ENCODE results near the gene TRPM6. TPM values are rescaled to one million over a fixed set of nuclear protein-coding genes. Genes with fewer than 3 reads are reported as not detected.

Gene TRPM6
- total RNA-seq, 8 experiments from 2014 or later: 0.05 to 1.7 (median 0.43) TPM

DNA sequence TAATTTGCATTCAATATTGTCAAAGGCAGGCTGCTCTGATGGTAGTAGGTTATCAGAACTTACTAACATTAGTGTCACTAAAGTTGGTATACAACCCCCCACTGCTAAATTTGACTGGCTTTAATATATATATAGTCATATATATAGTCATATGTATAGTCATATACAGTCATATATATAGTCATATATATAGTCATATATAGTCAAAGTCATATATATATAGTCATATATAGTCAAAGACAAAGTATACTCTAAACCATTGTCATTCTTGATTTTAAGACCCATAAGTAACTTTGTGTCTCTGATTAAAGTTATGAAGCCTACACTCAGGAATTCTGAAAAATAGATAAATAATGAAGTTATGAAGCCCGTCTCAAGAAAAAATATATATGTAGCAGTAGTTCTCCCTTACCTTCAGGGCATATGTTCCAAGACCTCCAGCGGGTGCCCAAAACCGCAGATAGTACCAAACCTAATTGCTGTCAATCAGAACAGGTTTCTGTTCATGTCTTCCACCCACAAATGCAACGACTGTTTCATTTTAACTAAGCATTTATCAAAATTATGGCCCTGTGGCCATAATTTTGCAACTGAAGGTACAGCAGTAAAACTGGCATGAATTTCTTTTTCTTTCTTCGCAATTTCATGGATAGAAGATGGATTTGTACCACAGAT, 40.1 kb downstream of the TRPM6 start:
- no peaks in the 10 kb centered on the region for H3K4me1 ChIP-seq (replicated peaks in 1 of 2)
- H3K4me3 ChIP-seq: no peak overlapping the region
- in situ Hi-C loops (cut with MboI; ENCODE audit: low pct_unique_long_range_greater_than_20kb in 2 of 9, low sequenced_read_pairs in 9 of 9, unreplicated experiment in 9 of 9): no loop called here
- no peak overlapping the region for H3K27ac ChIP-seq
- WGBS, 10 experiments: 0 to 93% (median 67%) methylated on average over 1 to 5 of the region's 5 CpGs; no CpG with 5 or more reads in 2 of the 10 experiments
- no peak for ATAC-seq (replicated peaks in 6 of 8)

DNA sequence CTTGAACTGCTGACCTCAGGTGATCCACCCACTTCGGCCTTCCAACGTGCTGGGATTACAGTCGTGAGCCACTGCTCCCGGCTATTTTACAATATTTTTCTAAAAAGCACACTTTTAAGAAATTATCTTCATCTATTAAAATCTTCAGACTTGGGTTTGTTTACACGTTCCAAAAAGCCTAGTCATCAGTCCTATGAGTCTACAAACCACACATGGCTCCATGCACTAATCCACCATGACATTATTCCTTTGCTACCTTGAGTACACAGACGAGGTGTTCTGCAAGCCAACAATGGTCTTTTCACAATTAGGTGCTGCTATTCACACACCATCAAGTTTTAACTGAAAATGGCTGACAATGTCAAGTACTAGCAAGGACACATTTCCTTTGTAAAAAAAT, 41.0 kb downstream of the TRPM6 start:
- 0 to 92% (median 72%) methylated on average over 2 to 6 of the region's 6 CpGs; no CpG with 5 or more reads in 1 of the 10 experiments for WGBS, 10 experiments
- H3K4me1 ChIP-seq (replicated peaks in 1 of 2): no peaks in the 10 kb centered on the region
- H3K27ac ChIP-seq: no peak overlapping the region
- no peak overlapping the region for H3K4me3 ChIP-seq
- in situ Hi-C loops (cut with MboI; ENCODE audit: low pct_unique_long_range_greater_than_20kb in 2 of 9, low sequenced_read_pairs in 9 of 9, unreplicated experiment in 9 of 9): no loop called here
- ATAC-seq (replicated peaks in 6 of 8): no peak

DNA sequence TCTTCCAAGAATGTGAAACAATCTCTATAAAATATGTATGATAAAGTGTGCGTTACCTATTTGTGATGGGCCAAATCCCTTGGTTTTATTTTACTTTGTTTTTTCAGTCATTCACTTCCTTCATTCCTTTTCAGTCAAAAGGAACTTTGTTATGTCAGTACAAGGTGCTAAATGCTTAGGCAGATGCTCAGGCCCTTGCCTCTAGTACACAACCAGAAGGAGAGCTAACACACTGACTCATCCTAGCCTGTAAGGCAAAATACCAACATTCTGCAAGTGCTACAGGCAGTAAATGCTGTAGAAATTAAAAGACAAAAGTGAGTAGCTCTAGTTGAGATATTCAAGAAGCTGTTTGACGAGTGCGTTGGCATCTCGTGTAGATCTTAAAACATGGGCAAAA, 49.4 kb downstream of the TRPM6 start:
- no peak overlapping the region for H3K27ac ChIP-seq
- peak in 2 of 8 experiments; percentile 23 to 74 for ATAC-seq (replicated peaks in 6 of 8)
- 52 to 92% (median 78%) methylated on average over 1 to 4 of the region's 4 CpGs; no CpG with 5 or more reads in 2 of the 10 experiments for WGBS, 10 experiments
- H3K4me1 ChIP-seq (replicated peaks in 1 of 2): no peaks in the 10 kb centered on the region
- in situ Hi-C loops (cut with MboI; ENCODE audit: low pct_unique_long_range_greater_than_20kb in 2 of 9, low sequenced_read_pairs in 9 of 9, unreplicated experiment in 9 of 9): no loop called here
- no peak overlapping the region for H3K4me3 ChIP-seq

DNA sequence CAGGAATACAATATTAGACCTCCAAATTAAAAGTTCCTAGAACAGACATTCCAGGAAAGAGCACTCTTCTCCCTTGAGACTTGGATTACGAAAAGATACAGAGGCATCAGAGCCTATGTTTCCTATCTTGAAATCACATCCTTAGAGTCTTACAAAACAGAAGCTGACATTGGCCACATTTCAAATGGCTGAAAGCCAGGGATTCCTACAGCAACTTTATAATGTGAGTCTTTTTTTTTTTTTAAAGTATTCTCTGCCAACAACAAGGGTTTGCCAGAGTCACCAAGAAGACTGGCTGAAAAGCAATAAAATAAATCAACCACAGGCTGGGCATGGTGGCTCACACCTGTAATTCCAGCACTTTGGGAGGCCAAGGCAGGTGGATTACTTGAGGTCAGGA, 63.1 kb downstream of the TRPM6 start:
- WGBS, 10 experiments: 0 to 100% (median 78%) methylated on average over 1 of the region's 1 CpG
- H3K4me1 ChIP-seq (replicated peaks in 1 of 2): no peaks in the 10 kb centered on the region
- in situ Hi-C loops (cut with MboI; ENCODE audit: low pct_unique_long_range_greater_than_20kb in 2 of 9, low sequenced_read_pairs in 9 of 9, unreplicated experiment in 9 of 9): no loop called here
- no peak overlapping the region for H3K4me3 ChIP-seq
- no peak overlapping the region for H3K27ac ChIP-seq
- peak in 1 of 8 experiments; percentile 41 for ATAC-seq (replicated peaks in 6 of 8)

DNA sequence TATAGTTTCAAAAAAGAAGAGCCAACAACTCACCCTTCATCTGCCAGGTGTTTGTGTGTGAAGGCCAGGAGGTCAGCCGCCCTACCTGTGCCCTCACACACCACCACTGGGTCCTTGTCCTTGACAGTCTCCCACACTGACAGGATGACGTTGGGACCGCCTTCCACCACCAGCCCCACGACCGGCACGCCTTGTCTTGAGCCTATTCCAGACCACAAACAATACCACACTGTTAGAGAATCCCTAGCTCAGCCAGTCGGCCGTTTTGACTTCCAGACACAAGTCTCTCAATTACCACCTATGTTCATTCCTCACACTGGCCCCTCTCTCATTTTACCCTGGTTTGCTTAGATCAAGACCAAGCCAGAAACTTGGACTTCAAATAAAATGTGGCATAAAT, 66.1 kb downstream of the TRPM6 start:
- Histone ChIP-seq H3K4me3 (no peak overlapping the region), H3K27ac (no peak overlapping the region), H3K4me1 (replicated peaks in 1 of 2) (no peaks in the 10 kb centered on the region)
- WGBS, 10 experiments: 13 to 67% (median 57%) methylated on average over 1 to 4 of the region's 8 CpGs; no CpG with 5 or more reads in 5 of the 10 experiments
- ATAC-seq (replicated peaks in 6 of 8): no peak
- in situ Hi-C loops (cut with MboI; ENCODE audit: low pct_unique_long_range_greater_than_20kb in 2 of 9, low sequenced_read_pairs in 9 of 9, unreplicated experiment in 9 of 9): no loop called here

DNA sequence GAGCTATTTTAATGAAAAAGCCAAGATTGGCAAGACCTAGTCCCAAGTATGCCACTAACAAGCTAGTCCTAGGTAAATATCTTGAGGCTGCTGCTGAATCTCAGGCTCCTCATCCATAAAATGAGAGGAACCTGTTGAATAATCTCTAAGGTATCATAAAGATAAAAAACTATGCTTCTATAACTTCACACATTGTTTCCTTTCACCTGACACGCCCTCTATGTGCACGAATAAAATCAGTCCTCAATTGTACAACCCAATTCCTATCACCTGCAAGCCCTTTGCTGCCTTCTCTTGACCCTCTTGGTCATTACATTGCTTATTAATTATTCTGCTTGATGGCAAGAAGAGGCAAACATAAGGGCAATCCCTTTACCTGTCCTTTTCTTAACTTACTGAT, 69.9 kb downstream of the TRPM6 start:
- 16 to 100% (median 80%) methylated on average over 1 to 2 of the region's 2 CpGs; no CpG with 5 or more reads in 3 of the 10 experiments for WGBS, 10 experiments
- ATAC-seq (replicated peaks in 6 of 8): no peak
- Histone ChIP-seq H3K4me1 (replicated peaks in 1 of 2) (no peaks in the 10 kb centered on the region), H3K27ac (no peak overlapping the region), H3K4me3 (no peak overlapping the region)
- in situ Hi-C loops (cut with MboI; ENCODE audit: low pct_unique_long_range_greater_than_20kb in 2 of 9, low sequenced_read_pairs in 9 of 9, unreplicated experiment in 9 of 9): no loop called here

DNA sequence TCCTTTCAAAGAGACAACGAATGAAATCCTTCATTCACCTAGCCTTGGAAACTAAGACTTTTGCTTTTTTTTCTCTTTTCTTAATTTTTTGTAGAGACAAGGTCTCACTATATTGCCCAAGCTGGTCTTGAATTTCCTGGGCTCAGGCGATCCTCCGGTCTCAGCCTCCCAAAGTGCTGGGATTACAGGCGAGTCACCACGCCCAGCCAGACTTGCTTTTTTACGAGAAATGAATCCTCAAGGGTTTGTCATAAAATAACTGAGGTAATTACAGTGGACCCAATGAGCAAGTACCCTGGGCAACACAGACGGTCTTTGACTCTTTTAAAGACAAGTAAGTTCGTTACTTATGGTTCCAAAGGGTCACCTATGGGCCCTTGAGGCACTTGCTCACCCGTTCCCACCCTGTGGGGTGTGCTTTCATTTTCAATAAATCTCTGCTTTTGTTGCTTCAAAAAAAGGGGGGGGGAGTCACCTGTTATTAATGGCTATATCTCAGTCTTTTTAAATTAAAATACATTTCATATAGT, 70.4 kb downstream of the TRPM6 start:
- Histone ChIP-seq H3K4me1 (replicated peaks in 1 of 2) (no peaks in the 10 kb centered on the region), H3K27ac (no peak overlapping the region), H3K4me3 (no peak overlapping the region)
- no peak for ATAC-seq (replicated peaks in 6 of 8)
- in situ Hi-C loops (cut with MboI; ENCODE audit: low pct_unique_long_range_greater_than_20kb in 2 of 9, low sequenced_read_pairs in 9 of 9, unreplicated experiment in 9 of 9): no loop called here
- 41 to 98% (median 80%) methylated on average over 1 to 9 of the region's 9 CpGs for WGBS, 10 experiments

DNA sequence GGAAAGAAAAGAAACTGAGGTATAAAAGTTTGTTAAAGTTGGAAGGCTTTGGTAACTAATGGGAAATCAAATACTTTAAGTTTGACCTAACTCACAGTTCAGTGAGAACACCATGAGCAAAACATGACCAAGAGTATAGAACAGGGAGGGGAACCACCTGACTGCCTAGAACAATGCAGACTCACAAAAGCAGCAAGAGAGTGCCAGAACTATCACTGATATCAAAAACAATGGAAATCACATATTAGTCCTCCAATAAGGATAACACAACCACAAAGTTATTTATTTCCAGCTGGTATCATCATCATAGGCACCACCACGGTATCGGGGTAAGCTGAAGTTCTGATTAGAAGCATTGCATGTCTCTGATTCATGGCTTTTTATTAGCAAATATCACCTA, 77.5 kb downstream of the TRPM6 start:
- H3K4me3 ChIP-seq: no peak overlapping the region
- H3K27ac ChIP-seq: no peak overlapping the region
- H3K4me1 ChIP-seq (replicated peaks in 1 of 2): no peaks in the 10 kb centered on the region
- in situ Hi-C loops (cut with MboI; ENCODE audit: low pct_unique_long_range_greater_than_20kb in 2 of 9, low sequenced_read_pairs in 9 of 9, unreplicated experiment in 9 of 9): no loop called here
- 63 to 100% (median 82%) methylated on average over 1 to 2 of the region's 2 CpGs; no CpG with 5 or more reads in 4 of the 10 experiments for WGBS, 10 experiments
- no peak for ATAC-seq (replicated peaks in 6 of 8)

DNA sequence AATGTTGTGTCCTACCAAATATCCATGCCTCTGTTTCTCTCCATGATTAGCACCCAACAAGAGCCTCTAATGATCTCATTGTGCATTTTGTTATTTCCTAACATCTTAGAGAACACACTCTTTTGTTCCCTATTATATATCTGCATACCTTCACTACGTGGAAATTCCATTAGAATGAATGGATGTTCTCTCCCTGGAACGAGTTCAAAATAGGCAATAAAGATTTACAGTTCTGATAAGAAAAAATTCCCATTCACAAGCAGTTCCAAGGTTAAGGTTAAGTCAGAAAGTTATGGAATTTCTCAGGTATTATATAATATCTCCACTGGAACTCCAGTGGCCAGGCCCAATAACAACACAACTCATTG, 83.7 kb downstream of the TRPM6 start:
- Histone ChIP-seq H3K27ac (no peak overlapping the region), H3K4me3 (no peak overlapping the region), H3K4me1 (replicated peaks in 1 of 2) (no peaks in the 10 kb centered on the region)
- WGBS, 10 experiments: 0 to 100% (median 60%) methylated on average over 1 to 2 of the region's 2 CpGs; no CpG with 5 or more reads in 2 of the 10 experiments
- ATAC-seq (replicated peaks in 6 of 8): no peak
- in situ Hi-C loops (cut with MboI; ENCODE audit: low pct_unique_long_range_greater_than_20kb in 2 of 9, low sequenced_read_pairs in 9 of 9, unreplicated experiment in 9 of 9): no loop called here

DNA sequence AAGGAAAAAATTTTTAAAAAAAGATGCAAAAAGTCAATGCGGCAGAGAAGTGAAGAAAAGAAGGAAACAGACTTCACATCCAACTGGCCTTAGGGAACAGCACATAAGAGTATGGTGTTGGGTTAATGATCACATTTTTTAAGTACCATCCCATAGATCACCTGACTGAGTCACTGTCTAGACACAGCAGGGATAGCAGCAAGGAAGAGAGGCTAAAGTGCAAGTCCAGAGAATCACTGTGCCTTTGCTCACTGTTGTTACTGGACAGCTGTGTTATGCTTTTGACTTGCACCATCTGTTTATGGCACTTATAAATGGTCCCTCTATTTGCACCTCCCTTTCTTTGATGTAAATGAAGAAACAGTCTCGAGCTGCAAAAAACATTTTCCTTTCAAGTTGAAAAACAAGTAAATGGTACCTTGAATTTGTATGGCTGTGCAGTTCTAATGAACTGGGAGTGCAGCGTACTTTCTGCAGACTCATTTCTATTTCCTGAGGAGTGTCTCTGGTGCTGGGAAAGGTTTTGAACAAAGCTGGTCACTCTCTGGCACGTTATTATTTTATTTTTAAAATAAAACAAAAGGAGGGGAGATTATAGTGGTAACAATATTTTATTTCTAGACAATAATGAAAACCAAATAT, 84.2 kb downstream of the TRPM6 start:
- Histone ChIP-seq H3K27ac (no peak overlapping the region), H3K4me1 (replicated peaks in 1 of 2) (no peaks in the 10 kb centered on the region), H3K4me3 (no peak overlapping the region)
- WGBS, 10 experiments: 0 to 79% (median 61%) methylated on average over 2 to 4 of the region's 4 CpGs
- peak in 1 of 8 experiments; percentile 21 for ATAC-seq (replicated peaks in 6 of 8)
- in situ Hi-C loops (cut with MboI; ENCODE audit: low pct_unique_long_range_greater_than_20kb in 2 of 9, low sequenced_read_pairs in 9 of 9, unreplicated experiment in 9 of 9): no loop called here

DNA sequence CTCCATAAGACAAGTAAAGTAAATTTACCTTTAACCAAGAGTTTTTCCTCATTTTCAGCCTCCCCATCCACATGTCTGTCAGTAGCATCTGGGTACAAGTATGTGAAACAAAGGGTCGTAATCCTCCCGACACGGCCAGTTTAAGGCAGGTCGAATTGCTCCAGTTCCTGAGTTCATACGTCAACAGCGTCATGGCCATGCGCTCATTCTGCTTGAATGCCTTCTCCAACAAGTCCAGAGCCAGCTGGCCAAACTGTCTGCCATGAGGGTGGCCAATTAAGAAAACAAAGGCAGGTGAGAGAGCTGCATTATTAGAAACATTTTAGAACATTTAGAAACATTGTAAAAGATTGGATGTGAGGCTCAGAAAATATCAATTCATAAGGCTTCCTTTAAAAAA, 87.5 kb downstream of the TRPM6 start:
- 72 to 93% (median 82%) methylated on average over 3 to 7 of the region's 7 CpGs; no CpG with 5 or more reads in 3 of the 10 experiments for WGBS, 10 experiments
- H3K27ac ChIP-seq: no peak overlapping the region
- no peaks in the 10 kb centered on the region for H3K4me1 ChIP-seq (replicated peaks in 1 of 2)
- in situ Hi-C loops (cut with MboI; ENCODE audit: low pct_unique_long_range_greater_than_20kb in 2 of 9, low sequenced_read_pairs in 9 of 9, unreplicated experiment in 9 of 9): no loop called here
- no peak for ATAC-seq (replicated peaks in 6 of 8)
- no peak overlapping the region for H3K4me3 ChIP-seq

DNA sequence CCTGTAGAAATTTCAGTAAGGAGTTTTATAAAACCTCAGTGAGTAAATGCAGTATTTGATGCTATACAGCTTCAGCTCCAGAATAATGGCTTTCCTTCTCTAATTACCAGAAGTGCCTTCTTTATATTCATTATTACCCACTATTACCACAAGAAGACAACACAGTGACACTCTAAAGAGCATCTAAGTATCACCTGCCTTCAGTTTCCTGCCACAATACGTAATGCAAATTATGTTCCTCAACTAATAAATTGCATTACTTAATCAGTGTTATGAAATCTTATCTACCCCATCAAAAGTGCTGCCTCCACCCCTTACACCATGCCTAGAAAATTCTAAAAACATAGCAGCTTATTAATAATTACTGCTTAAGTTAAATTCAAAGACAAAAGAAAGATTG, 91.9 kb downstream of the TRPM6 start:
- Histone ChIP-seq H3K4me3 (no peak overlapping the region), H3K27ac (no peak overlapping the region), H3K4me1 (replicated peaks in 1 of 2) (no peaks in the 10 kb centered on the region)
- 0 to 100% (median 37%) methylated on average over 1 of the region's 1 CpG; no CpG with 5 or more reads in 2 of the 10 experiments for WGBS, 10 experiments
- in situ Hi-C loops (cut with MboI; ENCODE audit: low pct_unique_long_range_greater_than_20kb in 2 of 9, low sequenced_read_pairs in 9 of 9, unreplicated experiment in 9 of 9): loop anchor here in 3 of 9 experiments (25.0 kb wide), 4 partner anchors 91 to 266 kb away; partner anchors contain the start of gene TRPM6 (in 1 of the 3)
- ATAC-seq (replicated peaks in 6 of 8): no peak

DNA sequence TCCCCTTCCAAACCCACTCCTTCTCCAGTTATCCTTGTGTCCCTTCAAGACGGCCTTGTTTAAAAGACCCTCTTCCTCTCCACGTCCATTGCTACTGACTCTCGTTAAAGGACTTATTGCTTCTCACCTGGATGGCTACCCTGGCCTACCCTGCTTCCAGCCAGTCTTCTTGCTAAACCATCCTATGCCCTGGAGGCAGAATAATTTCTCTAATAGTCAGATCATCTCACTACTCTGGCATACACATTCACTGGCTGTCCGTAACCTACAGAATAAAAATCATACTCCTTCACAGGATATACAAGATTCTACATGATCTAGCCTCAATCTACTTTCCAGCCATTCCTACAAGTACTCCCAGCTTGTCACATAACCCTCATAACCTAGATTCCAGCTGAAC, 92.6 kb downstream of the TRPM6 start:
- no peak overlapping the region for H3K27ac ChIP-seq
- no peaks in the 10 kb centered on the region for H3K4me1 ChIP-seq (replicated peaks in 1 of 2)
- in situ Hi-C loops (cut with MboI; ENCODE audit: low pct_unique_long_range_greater_than_20kb in 2 of 9, low sequenced_read_pairs in 9 of 9, unreplicated experiment in 9 of 9): loop anchor here in 3 of 9 experiments (25.0 kb wide), 4 partner anchors 92 to 267 kb away; partner anchors contain the start of gene TRPM6 (in 1 of the 3)
- 60 to 100% (median 83%) methylated on average over 1 to 4 of the region's 4 CpGs; no CpG with 5 or more reads in 3 of the 10 experiments for WGBS, 10 experiments
- ATAC-seq (replicated peaks in 6 of 8): no peak
- no peak overlapping the region for H3K4me3 ChIP-seq
